Common myeloid progenitor, CD34-positive (primary cell): ENCODE results near the gene CCDC159.
A peak's percentile ranks its signal among the peaks of the same experiment; 100 is the strongest.
"Not testable (repeated sequence)": the region's sequence is repeated elsewhere in the genome, so short reads cannot be mapped to it uniquely, and the experiment has no call there.

ENCODE experiments used
- CTCF ChIA-PET: fragments of 350-600 bp; sonication (Branson Sonifier 250); formaldehyde crosslinking; loops from one replicate; lab custom pipeline; 2021; ENCODE audit warnings: antibody characterized with exemption; lab: Charles Lee
- POLR2A ChIA-PET: fragments of 350-600 bp; sonication (Branson Sonifier 250); formaldehyde crosslinking; loops from one replicate; lab custom pipeline; 2021; ENCODE audit warnings: antibody characterized with exemption; lab: Charles Lee
- DNase-seq, 3 donors: peaks; one replicate each; pipeline versions ENCODE4 v3.0.0 to v3.0.0-alpha.2; 2013
- H3K27ac ChIP-seq, 2 experiments: 1 replicate in 1 of 2; 2 replicates in 1 of 2; pipeline ENCODE4 v1.7.0; 2013; ENCODE audit warnings: inconsistent platforms in 2 of 2, low read length in 2 of 2, mild to moderate bottlenecking in 2 of 2, low read depth in 1 of 2, moderate library complexity in 1 of 2; ENCODE audit not compliant: severe bottlenecking in 2 of 2, insufficient read depth in 1 of 2, poor library complexity in 1 of 2
- H3K27me3 ChIP-seq, 5 experiments: replicated peaks in 2 of 5; 1 replicate in 3 of 5; 2 replicates in 2 of 5; pipeline versions ENCODE4 v1.6.1 to v1.7.0; 2013; ENCODE audit warnings: low read length in 4 of 5, mild to moderate bottlenecking in 2 of 5, moderate library complexity in 2 of 5, inconsistent platforms in 1 of 5; ENCODE audit not compliant: insufficient read depth in 5 of 5, control insufficient read depth in 4 of 5
- H3K36me3 ChIP-seq, 4 experiments: 1 replicate in 2 of 4; 2 replicates in 2 of 4; pipeline versions ENCODE4 v1.6.1 to v1.7.0; 2013; ENCODE audit warnings: low read length in 3 of 4, control low read depth in 1 of 4, mild to moderate bottlenecking in 1 of 4; ENCODE audit not compliant: control insufficient read depth in 4 of 4, insufficient read depth in 4 of 4
- H3K4me1 ChIP-seq, 4 experiments: 1 replicate in 3 of 4; 2 replicates in 1 of 4; pipeline versions ENCODE4 v1.6.1 to v1.7.1; 2013; ENCODE audit warnings: low read length in 3 of 4, mild to moderate bottlenecking in 3 of 4, control low read depth in 1 of 4, inconsistent platforms in 1 of 4, moderate library complexity in 1 of 4; ENCODE audit not compliant: control insufficient read depth in 4 of 4, insufficient read depth in 4 of 4; ENCODE audit errors: control extremely low read depth in 1 of 4
- H3K4me3 ChIP-seq, 7 experiments: 1 replicate in 4 of 7; 2 replicates in 3 of 7; pipeline versions ENCODE4 v1.5.1 to v1.7.0; 2013; ENCODE audit warnings: mild to moderate bottlenecking in 7 of 7, low read length in 6 of 7, moderate library complexity in 6 of 7, inconsistent platforms in 2 of 7, low read depth in 2 of 7, control low read depth in 1 of 7; ENCODE audit not compliant: insufficient read depth in 4 of 7, control insufficient read depth in 1 of 7; ENCODE audit errors: extremely low read depth in 1 of 7
- H3K9me3 ChIP-seq, 5 experiments: 1 replicate in 4 of 5; 2 replicates in 1 of 5; pipeline versions ENCODE4 v1.6.1 to v1.7.1; 2013; ENCODE audit warnings: low read length in 4 of 5, mild to moderate bottlenecking in 2 of 5, inconsistent platforms in 1 of 5, low read depth in 1 of 5, moderate library complexity in 1 of 5; ENCODE audit not compliant: control insufficient read depth in 4 of 5, insufficient read depth in 2 of 5; ENCODE audit errors: control extremely low read depth in 1 of 5
- WGBS: methylation state at CpG from one replicate; pipeline ENCODE4 v1.1.5; 2013; ENCODE audit not compliant: insufficient coverage; 5-methylcytosine and 5-hydroxymethylcytosine counted together

CCDC159 gene

DNA sequence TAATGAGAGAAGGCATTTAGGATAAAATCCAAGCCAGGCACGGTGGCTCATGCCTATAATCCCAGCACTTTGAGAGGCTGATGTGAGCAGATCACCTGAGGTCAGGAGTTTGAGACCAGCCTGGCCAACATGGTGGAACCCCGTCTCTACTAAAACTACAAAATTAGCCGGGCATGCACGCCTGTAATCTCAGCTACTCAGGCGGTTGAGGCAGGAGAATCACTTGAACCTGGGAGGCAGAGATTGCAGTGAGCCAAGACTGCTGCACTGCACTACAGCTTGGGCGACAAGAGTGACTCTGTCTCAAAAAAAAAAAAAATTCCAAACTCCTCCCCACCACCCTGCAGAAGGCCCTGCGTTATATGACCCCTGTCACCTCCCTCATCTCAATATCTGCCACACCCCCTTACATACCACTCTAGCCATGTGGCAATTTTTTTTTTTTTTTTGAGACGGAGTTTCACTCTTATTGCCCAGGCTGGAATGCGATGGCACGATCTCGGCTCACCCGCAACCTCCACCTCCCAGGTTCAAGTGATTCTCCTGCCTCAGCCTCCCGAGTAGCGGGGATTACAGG is 33.0 kb downstream of the CCDC159 start:
- H3K4me1 ChIP-seq, result peaks cover 15 to 75% (median 70%) of the 10 kb centered on the region in 4 experiments
- H3K27ac ChIP-seq, H3K36me3 ChIP-seq, POLR2A ChIA-PET, H3K27me3 ChIP-seq, H3K4me3 ChIP-seq, H3K9me3 ChIP-seq: not testable (repeated sequence)
- DNase-seq, result peak in 1 of 3 donors; percentile 15
- CTCF ChIA-PET, result interaction anchor here (1.4 to 6.0 kb wide), 7 partner anchors 8 to 104 kb away, joined by 4 to 36 read pairs (median 8); no protein-coding TSS in a partner anchor
- WGBS, result 91% methylated on average over 6 of the region's 14 CpGs

DNA sequence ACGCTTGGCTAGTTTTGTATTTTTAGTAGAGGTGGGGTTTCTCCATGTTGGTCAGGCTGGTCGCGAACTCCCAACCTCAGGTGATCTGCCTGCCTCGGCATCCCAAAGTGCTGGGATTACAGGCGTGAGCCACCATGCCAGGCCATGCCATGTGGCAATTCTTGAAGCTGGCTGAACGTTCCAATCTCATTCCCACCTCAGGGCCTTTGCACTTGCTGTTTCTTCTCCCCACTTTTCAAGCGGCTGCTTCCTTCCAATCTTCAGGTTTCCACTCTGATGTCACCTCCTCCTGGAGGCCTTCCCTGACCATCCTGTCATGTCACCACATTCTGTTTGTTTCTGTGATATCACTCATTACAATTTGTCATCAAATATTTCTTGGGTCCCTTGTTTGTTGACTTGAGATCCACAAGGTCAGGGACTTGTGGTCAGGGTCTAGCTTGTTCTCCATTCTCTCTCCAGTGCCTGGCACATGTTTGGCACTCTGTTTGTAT is 33.6 kb downstream of the CCDC159 start:
- WGBS, result 98% methylated on average over 6 of the region's 7 CpGs
- Histone ChIP-seq H3K27ac (no peak overlapping the region), H3K36me3 (no peaks in the 10 kb centered on the region), H3K4me1 (peaks cover 15 to 76% (median 69%) of the 10 kb centered on the region in 4 experiments), H3K9me3 (no peaks in the 10 kb centered on the region), H3K27me3 (peaks cover 0 to 6% (median 0%) of the 10 kb centered on the region in 5 experiments), H3K4me3 (no peak overlapping the region)
- POLR2A ChIA-PET, result no interaction called here
- peak in 1 of 3 donors; percentile 14 for DNase-seq
- CTCF ChIA-PET, result interaction anchor here (0.8 to 6.0 kb wide), 14 partner anchors 27 to 103 kb away, joined by 3 to 36 read pairs (median 6); partner anchors contain the start of gene RGL3

DNA sequence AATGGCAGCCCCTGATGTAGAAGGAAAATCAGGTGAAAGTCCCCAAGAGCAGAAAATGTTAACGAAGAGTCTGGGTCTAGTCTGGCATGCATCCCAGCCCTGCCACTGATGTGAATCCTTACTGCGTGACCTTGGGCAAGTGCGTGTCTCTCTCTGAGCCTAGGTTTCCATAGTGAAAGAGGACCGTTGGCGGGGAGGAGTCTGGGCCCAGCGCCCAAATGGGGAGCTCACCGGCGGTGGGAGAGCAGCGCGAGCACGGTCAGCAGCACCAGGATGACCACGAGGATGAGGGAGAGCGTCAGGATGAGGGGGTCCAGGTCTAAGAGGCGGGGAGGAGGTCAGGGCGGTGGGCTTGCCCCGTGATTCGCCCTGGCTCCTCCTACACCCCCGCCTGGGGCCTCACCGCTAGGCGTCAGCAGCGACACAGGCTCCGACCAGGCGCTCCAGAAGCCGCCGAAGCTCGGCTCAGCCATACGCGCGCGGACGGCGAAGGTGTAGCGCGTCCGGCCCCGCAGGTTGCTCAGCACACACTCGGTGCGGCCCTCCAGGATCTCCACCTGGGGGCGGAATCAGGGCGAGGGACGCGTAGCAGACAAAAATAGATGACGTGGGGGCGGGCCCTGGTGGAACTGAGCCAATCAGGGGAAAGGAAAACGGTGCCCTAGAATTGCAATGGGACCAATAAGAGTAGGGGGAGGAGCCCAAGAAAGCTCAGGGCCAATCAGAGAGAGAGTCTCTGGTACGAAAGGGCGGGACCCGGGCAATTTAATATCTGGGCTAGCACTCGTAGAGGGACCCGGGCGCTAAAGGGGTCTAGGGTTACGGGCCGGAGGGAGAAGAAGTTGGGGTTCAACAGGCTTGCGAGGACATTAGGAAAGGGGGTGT is 34.6 kb downstream of the CCDC159 start:
- Histone ChIP-seq H3K4me1 (peaks cover 13 to 66% (median 61%) of the 10 kb centered on the region in 4 experiments), H3K9me3 (no peaks in the 10 kb centered on the region), H3K36me3 (no peaks in the 10 kb centered on the region), H3K27ac (peak overlapping the region; percentile 50 to 80), H3K27me3 (peaks cover 0 to 6% (median 0%) of the 10 kb centered on the region in 5 experiments), H3K4me3 (peak overlapping the region; percentile 47 to 87 (median 71))
- WGBS, result 1% methylated on average over 49 of the region's 54 CpGs
- peak; percentile 96 to 98 (median 97) for DNase-seq
- ChIA-PET POLR2A (interaction anchor here (0.6 to 1.0 kb wide), 3 partner anchors 35 to 1632 kb away, joined by 3 to 6 read pairs (median 4); partner anchors contain the start of genes CCDC159, RAB3D and TMEM205), CTCF (interaction anchor here (0.7 to 6.0 kb wide), 28 partner anchors 10 to 104 kb away, joined by 3 to 36 read pairs (median 4); partner anchors contain the start of genes CCDC159, ODAD3, PRKCSH and RAB3D)

DNA sequence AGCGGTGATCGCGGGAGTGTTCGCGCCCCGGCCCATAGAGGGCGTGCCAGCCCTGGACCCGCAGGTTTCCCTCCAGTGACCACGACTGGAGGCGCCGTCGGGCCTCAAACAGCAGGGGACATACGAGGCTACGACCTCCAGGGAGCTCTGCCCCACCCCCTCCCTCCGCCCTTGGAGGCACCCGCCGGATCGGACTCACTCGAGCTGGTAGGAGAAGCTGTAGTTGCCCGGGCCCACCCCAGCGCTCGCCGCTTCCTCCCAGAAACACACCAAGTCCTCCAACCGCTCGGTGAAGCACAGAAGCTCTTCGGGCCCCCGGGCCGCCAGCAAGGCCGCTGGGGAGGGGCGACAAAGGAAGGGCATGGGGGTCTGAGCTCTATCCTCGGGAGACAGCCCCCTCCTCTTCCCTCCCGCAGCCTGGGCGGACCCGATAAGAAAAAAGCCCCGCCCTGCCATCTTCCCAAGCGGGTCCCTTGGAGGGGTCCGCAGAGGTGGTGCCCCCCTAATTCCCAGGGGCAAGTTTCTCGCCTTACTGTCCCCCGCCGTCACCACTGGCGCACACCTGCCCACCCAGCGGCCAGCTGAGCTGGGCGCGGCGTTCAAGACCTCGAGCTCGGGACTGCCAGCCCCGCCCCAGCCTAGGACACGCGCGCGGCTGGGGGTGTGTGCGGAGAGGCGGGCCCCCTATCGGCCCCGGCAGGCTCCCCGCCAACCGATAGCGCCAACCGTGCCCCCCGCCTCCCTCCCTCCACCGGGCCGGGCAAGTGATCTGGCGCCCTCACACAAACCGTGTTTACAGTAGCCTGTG is 36.8 kb downstream of the CCDC159 start:
- WGBS, result 0% methylated on average over 45 of the region's 65 CpGs
- H3K27me3 ChIP-seq, result peaks cover 0 to 6% (median 0%) of the 10 kb centered on the region in 5 experiments
- no peaks in the 10 kb centered on the region for H3K9me3 ChIP-seq
- no peaks in the 10 kb centered on the region for H3K36me3 ChIP-seq
- peak overlapping the region in 1 of 2 experiments; percentile 54 for H3K27ac ChIP-seq
- POLR2A ChIA-PET, result interaction anchor here (1.6 kb wide), 1 partner anchor 39 kb away, joined by 5 read pairs; no protein-coding TSS in a partner anchor
- DNase-seq, result peak; percentile 81 to 85 (median 82)
- CTCF ChIA-PET, result interaction anchor here (0.6 to 6.0 kb wide), 21 partner anchors 8 to 100 kb away, joined by 3 to 36 read pairs (median 4); partner anchors contain the start of genes RGL3 and SWSAP1
- H3K4me1 ChIP-seq, result peaks cover 8 to 55% (median 50%) of the 10 kb centered on the region in 4 experiments
- peak overlapping the region; percentile 24 to 67 (median 54) for H3K4me3 ChIP-seq

DNA sequence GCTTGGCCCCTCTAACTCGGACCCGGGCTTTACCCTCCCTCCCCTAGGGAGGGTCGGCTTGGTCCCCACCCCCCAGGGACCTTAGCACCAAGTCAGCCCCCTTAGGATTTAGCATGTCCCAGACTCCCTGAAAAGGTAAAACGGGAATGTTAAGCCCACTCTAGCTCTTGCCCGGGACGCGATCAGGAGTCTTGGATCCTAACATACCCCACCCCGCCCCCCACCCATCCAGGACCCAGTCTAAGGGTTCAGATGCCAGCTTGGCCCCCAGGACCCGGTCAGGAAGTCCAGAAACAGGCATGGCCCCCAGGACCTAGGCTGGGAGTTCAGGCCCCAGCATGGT is 37.4 kb downstream of the CCDC159 start:
- H3K27me3 ChIP-seq, result peaks cover 0 to 6% (median 0%) of the 10 kb centered on the region in 5 experiments
- no peaks in the 10 kb centered on the region for H3K36me3 ChIP-seq
- H3K9me3 ChIP-seq, result no peaks in the 10 kb centered on the region
- peak overlapping the region in 1 of 2 experiments; percentile 43 for H3K27ac ChIP-seq
- 0% methylated on average over 4 of the region's 9 CpGs for WGBS
- DNase-seq, result no peak
- peaks cover 8 to 51% (median 47%) of the 10 kb centered on the region in 4 experiments for H3K4me1 ChIP-seq
- CTCF ChIA-PET, result interaction anchor here (0.6 to 6.0 kb wide), 17 partner anchors 9 to 99 kb away, joined by 3 to 36 read pairs (median 4); partner anchors contain the start of genes PRKCSH, RGL3 and SWSAP1
- POLR2A ChIA-PET, result interaction anchor here (1.6 kb wide), 1 partner anchor 38 kb away, joined by 5 read pairs; no protein-coding TSS in a partner anchor
- H3K4me3 ChIP-seq, result peak overlapping the region; percentile 24 to 67 (median 54)

DNA sequence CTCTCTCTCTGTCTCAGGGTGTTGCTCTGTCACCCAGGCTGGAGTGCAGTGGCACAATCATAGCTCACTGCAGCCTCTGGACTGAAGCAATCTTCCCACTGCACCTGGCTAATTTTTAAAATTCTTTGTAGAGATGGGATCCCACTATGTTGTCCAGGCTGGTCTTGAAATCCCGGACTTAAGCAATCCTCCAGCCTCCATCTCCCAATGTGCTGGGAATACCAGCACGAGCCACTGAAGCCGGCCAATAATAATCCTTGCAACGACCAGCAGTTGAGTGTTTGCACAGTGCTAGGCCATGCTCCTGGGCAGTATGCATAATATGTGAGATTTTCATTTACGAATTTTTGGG is 38.4 kb downstream of the CCDC159 start:
- H3K9me3 ChIP-seq, result no peaks in the 10 kb centered on the region
- CTCF ChIA-PET, result interaction anchor here (0.6 to 6.0 kb wide), 5 partner anchors 22 to 64 kb away, joined by 3 to 36 read pairs (median 5); partner anchors contain the start of gene PRKCSH
- no peak overlapping the region for H3K4me3 ChIP-seq
- no peak overlapping the region for H3K27ac ChIP-seq
- no peaks in the 10 kb centered on the region for H3K36me3 ChIP-seq
- POLR2A ChIA-PET, result no interaction called here
- 100% methylated on average over 1 of the region's 5 CpGs for WGBS
- H3K4me1 ChIP-seq, result peaks cover 8 to 51% (median 47%) of the 10 kb centered on the region in 4 experiments
- DNase-seq, result peak in 1 of 3 donors; percentile 27
- H3K27me3 ChIP-seq, result peaks cover 0 to 6% (median 0%) of the 10 kb centered on the region in 5 experiments
